Cardiac muscle cell (in vitro differentiated cells and primary cell): ENCODE results near the gene ARHGAP25. TPM values are rescaled to one million over a fixed set of nuclear protein-coding genes. Genes with fewer than 3 reads are reported as not detected.

Experiments
- DNase-seq, 2 donors: peaks; one replicate each; pipeline versions ENCODE4 v3.0.0 to v3.0.0-alpha.2; 2010 to 2017; ENCODE audit warnings: low read depth in 1 of 2, low spot score in 1 of 2
- H3K27ac ChIP-seq: fragments of 200-600 bp; sonication (generic); 2 replicates; pipeline ENCODE4 v1.5.1; 2016
- H3K27me3 ChIP-seq: fragments of 200-600 bp; sonication (generic); 2 replicates; pipeline ENCODE4 v1.6.0; 2016; ENCODE audit warnings: control low read depth
- H3K36me3 ChIP-seq: fragments of 200-600 bp; sonication (generic); 2 replicates; pipeline ENCODE4 v1.5.1; 2016; ENCODE audit warnings: control low read depth
- H3K4me1 ChIP-seq: fragments of 200-600 bp; sonication (generic); 2 replicates; pipeline ENCODE4 v1.8.1; 2017; ENCODE audit warnings: low read depth, mild to moderate bottlenecking, mixed run types
- H3K4me3 ChIP-seq: fragments of 200-600 bp; sonication (generic); 2 replicates; pipeline ENCODE4 v1.5.1; 2016; ENCODE audit warnings: mild to moderate bottlenecking
- H3K9me3 ChIP-seq: fragments of 200-600 bp; sonication (generic); 2 replicates; pipeline ENCODE4 v1.5.1; 2017; ENCODE audit warnings: low read depth, mild to moderate bottlenecking, control low read depth
- polyA plus RNA-seq: library from polyadenylated mRNA; unstranded; fragments of >200 nt; fragmentation: Nextera tagmentation; extraction: Ambion mirVana; gene quantifications from 2 replicates; pipeline ENCODE4 v1.2.1, GENCODE V29; 2016
- total RNA-seq: library from RNA; depleted of rRNA; stranded (reverse); fragments of >200 nt; gene quantifications from 2 replicates; pipeline ENCODE4 v1.2.3, GENCODE V29; 2016
- TF ChIP-seq, protein P1 (sequence below): IDR thresholded peaks from 2 replicates; pipeline ENCODE4 v1.5.1; 2012; ENCODE audit warnings: low read depth, mild to moderate bottlenecking, low read length

ARHGAP25 gene
- 3.0 and 7.7 TPM in 2 replicates for total RNA-seq
- polyA plus RNA-seq: 3.9 and 7.8 TPM in 2 replicates

- Histone ChIP-seq H3K4me1 (no peaks in the 10 kb centered on the region), H3K36me3 (no peaks in the 10 kb centered on the region), H3K27me3 (no peaks in the 10 kb centered on the region), H3K9me3 (no peaks in the 10 kb centered on the region), H3K4me3 (no peak within 1 kb of the TSS), H3K27ac (no peak within 1 kb of the TSS)
- DNase-seq: no peak
- TF ChIP-seq, protein P1, sequence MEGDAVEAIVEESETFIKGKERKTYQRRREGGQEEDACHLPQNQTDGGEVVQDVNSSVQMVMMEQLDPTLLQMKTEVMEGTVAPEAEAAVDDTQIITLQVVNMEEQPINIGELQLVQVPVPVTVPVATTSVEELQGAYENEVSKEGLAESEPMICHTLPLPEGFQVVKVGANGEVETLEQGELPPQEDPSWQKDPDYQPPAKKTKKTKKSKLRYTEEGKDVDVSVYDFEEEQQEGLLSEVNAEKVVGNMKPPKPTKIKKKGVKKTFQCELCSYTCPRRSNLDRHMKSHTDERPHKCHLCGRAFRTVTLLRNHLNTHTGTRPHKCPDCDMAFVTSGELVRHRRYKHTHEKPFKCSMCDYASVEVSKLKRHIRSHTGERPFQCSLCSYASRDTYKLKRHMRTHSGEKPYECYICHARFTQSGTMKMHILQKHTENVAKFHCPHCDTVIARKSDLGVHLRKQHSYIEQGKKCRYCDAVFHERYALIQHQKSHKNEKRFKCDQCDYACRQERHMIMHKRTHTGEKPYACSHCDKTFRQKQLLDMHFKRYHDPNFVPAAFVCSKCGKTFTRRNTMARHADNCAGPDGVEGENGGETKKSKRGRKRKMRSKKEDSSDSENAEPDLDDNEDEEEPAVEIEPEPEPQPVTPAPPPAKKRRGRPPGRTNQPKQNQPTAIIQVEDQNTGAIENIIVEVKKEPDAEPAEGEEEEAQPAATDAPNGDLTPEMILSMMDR: no peak
Measured at GRCh38 chr2:68734688-68735525, at the start of gene ARHGAP25. Gene ARHGAP25, plus strand, starts transcription at chr2:68734811. Its CDS starts 389 bp downstream, at chr2:68735200.

DNA sequence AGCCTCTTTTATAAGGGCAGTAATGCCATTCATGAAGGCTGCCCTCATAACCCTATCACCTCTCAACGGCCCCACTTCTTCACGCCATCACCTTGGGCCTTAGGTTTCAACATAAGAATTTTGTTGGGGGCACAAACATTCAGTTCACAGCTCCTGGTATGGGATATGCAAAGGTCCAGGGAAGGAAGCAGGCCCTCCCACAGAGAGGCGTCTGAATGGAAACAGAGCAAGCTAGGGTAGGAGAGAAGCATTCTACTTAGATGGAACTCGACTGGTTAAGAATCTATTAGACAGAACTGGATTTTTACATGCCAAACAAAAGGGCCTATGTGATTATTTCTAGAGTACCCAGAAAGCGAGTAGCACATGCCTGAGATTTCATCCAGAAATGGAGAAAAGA lies 48.4 kb upstream of the ARHGAP25 start:
- Histone ChIP-seq H3K9me3 (no peaks in the 10 kb centered on the region), H3K27ac (no peak overlapping the region), H3K36me3 (no peaks in the 10 kb centered on the region), H3K4me1 (no peaks in the 10 kb centered on the region), H3K4me3 (no peak overlapping the region), H3K27me3 (no peaks in the 10 kb centered on the region)
- no peak for DNase-seq
- TF ChIP-seq, protein P1: no peak

- Histone ChIP-seq H3K36me3 (no peaks in the 10 kb centered on the region), H3K27me3 (no peaks in the 10 kb centered on the region), H3K4me1 (no peaks in the 10 kb centered on the region), H3K27ac (no peak overlapping the region), H3K4me3 (no peak overlapping the region), H3K9me3 (no peaks in the 10 kb centered on the region)
- TF ChIP-seq, protein P1: no peak
- no peak for DNase-seq
Measured at GRCh38 chr2:68687018-68687417, 47.6 kb upstream of the ARHGAP25 start.

- Histone ChIP-seq H3K27me3 (no peaks in the 10 kb centered on the region), H3K27ac (no peak overlapping the region), H3K9me3 (no peaks in the 10 kb centered on the region), H3K4me3 (no peak overlapping the region), H3K36me3 (no peaks in the 10 kb centered on the region), H3K4me1 (no peaks in the 10 kb centered on the region)
- TF ChIP-seq, protein P1: no peak
- DNase-seq: no peak
Measured at GRCh38 chr2:68689553-68690537, 44.8 kb upstream of the ARHGAP25 start.

- Histone ChIP-seq H3K27ac (no peak overlapping the region), H3K4me1 (no peaks in the 10 kb centered on the region), H3K36me3 (no peaks in the 10 kb centered on the region), H3K9me3 (no peaks in the 10 kb centered on the region), H3K27me3 (no peaks in the 10 kb centered on the region), H3K4me3 (no peak overlapping the region)
- DNase-seq: no peak
- TF ChIP-seq, protein P1: no peak
Measured at GRCh38 chr2:68690851-68691250, 43.8 kb upstream of the ARHGAP25 start.
